ENCODE results near the gene CLEC3B. TPM values are rescaled to one million over a fixed set of nuclear protein-coding genes. Genes with fewer than 3 reads are reported as not detected.

Gene CLEC3B
- total RNA-seq, 1 donor from 2014 or later: 41.7 TPM

DNA sequence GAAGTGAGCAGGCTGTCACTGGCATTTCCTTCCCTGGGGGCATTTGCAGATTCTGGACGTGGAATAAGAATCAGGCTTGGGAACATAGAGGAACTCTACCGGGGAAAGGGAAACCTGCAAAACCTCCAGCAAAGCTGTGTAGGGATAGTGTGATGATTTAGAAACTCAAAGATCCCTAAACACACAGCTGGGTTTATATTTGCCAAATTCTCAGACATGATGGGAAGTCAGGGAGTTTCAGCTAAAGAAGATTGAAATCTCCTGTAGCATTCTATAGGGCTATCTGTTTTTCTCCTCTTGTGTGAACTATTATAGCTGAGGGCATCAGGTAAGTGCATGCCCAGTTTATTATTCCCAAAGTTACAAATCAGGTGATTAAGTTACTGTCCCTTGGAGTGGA is 9.2 kb upstream of the CLEC3B start:
- DNase-seq (ENCODE audit: extremely low spot score in 2 of 2): no peak
- TF ChIP-seq POLR2A (IDR thresholded peaks at IDR 0.05): no peak
- TF ChIP-seq POLR2AphosphoS5 (IDR thresholded peaks at IDR 0.05; ENCODE audit: insufficient read depth in 1 of 2, low read depth in 1 of 2): no peak
- TF ChIP-seq, protein P1, sequence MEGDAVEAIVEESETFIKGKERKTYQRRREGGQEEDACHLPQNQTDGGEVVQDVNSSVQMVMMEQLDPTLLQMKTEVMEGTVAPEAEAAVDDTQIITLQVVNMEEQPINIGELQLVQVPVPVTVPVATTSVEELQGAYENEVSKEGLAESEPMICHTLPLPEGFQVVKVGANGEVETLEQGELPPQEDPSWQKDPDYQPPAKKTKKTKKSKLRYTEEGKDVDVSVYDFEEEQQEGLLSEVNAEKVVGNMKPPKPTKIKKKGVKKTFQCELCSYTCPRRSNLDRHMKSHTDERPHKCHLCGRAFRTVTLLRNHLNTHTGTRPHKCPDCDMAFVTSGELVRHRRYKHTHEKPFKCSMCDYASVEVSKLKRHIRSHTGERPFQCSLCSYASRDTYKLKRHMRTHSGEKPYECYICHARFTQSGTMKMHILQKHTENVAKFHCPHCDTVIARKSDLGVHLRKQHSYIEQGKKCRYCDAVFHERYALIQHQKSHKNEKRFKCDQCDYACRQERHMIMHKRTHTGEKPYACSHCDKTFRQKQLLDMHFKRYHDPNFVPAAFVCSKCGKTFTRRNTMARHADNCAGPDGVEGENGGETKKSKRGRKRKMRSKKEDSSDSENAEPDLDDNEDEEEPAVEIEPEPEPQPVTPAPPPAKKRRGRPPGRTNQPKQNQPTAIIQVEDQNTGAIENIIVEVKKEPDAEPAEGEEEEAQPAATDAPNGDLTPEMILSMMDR (IDR thresholded peaks at IDR 0.05): no peak
- H3K27ac ChIP-seq: peak overlapping the region; percentile 69
- H3K27me3 ChIP-seq: no peaks in the 10 kb centered on the region
- intact Hi-C loops (cut with DNase I): no loop called here
- H3K9me3 ChIP-seq: no peaks in the 10 kb centered on the region
- no peak overlapping the region for H3K4me3 ChIP-seq
- peaks cover 0 to 4% of the 10 kb centered on the region in 2 donors for H3K36me3 ChIP-seq
- peaks cover 72% of the 10 kb centered on the region for H3K4me1 ChIP-seq

DNA sequence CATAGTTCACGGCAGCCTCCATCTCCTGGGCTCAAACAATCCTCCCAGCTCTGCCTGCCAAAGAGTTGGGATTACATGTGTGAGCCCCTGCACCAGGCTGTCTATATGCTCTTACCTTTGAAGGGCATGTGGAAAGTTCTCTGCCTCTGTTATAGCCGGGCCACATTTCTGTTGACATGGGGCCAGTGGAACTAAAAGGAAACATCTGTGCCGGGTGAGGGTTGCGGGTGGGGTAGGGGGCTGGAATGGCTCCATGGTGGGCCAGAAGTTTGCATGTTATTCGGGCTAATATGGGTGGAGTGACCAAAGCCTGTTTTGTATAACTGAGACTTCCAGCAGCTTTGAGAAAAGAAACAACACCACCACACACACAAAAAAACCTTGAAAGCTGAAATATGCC is 8.3 kb upstream of the CLEC3B start:
- Histone ChIP-seq H3K36me3 (peaks cover 0 to 4% of the 10 kb centered on the region in 2 donors), H3K9me3 (no peaks in the 10 kb centered on the region), H3K27ac (peak overlapping the region; percentile 69), H3K27me3 (no peaks in the 10 kb centered on the region), H3K4me1 (peaks cover 64% of the 10 kb centered on the region), H3K4me3 (no peak overlapping the region)
- no peak for DNase-seq (ENCODE audit: extremely low spot score in 2 of 2)
- TF ChIP-seq POLR2AphosphoS5 (IDR thresholded peaks at IDR 0.05; ENCODE audit: insufficient read depth in 1 of 2, low read depth in 1 of 2): no peak
- TF ChIP-seq, protein P1 (IDR thresholded peaks at IDR 0.05): no peak
- TF ChIP-seq POLR2A (IDR thresholded peaks at IDR 0.05): no peak
- intact Hi-C loops (cut with DNase I): no loop called here

DNA sequence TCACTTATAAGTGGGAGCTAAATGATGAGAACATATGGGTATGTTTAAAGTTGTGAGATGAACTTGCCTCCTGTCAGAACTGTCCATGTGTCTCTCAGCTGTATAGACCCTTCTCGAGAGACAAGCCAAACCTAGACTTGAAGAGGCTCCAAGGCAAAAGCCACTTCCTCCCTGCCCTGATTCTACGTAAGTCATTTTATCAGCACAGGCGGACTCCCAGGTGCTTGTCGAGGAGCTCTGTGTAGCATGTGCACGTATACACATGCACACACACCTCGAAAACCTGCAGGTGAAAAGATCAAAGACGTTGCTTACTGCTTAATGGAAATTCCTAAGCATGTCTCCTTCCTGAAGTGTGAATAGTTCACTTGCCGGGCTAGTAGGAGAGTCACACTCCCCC is 5.6 kb upstream of the CLEC3B start:
- Histone ChIP-seq H3K4me3 (no peak overlapping the region), H3K27ac (no peak overlapping the region), H3K36me3 (no peaks in the 10 kb centered on the region), H3K4me1 (peaks cover 62% of the 10 kb centered on the region), H3K27me3 (no peaks in the 10 kb centered on the region), H3K9me3 (no peaks in the 10 kb centered on the region)
- no peak for DNase-seq (ENCODE audit: extremely low spot score in 2 of 2)
- TF ChIP-seq, protein P1 (IDR thresholded peaks at IDR 0.05): no peak
- no peak for TF ChIP-seq POLR2A (IDR thresholded peaks at IDR 0.05)
- TF ChIP-seq POLR2AphosphoS5 (IDR thresholded peaks at IDR 0.05; ENCODE audit: insufficient read depth in 1 of 2, low read depth in 1 of 2): no peak
- intact Hi-C loops (cut with DNase I): no loop called here

DNA sequence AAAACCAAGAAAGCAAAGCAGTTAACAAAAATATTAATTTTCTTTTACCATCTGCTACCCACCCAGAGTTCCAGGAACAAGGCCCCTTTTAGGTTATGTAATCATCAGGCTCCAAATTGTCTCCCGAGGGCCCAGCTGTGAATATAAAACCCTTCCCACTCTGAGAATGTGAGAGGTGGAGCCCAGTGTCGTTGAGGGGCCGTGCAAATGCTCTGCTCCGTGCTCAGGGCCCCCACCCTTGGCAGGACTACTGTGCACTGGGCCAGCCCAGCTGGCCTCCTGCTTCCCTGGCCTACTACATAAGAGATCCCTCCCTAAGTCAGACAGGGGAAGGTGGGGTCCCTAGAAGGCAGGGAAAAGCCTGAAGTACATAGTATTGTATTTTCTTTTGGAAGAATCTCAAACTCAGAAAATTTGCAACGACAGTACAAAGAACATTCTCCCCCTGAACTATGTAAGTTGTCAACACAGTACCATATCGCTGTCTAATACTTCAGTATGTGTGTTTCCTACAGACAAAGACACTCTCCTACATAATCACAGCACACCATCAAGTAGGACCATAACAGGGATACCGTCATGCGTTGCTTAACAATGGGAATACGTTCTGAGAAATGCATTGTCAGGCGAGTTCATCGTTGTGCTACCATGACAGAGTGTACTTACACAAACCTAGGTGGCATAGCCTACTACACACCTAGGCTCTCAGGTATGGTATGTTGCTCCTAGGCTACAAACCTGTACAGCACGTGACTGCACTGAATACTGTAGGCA is 4.4 kb upstream of the CLEC3B start:
- no peaks in the 10 kb centered on the region for H3K27me3 ChIP-seq

More for the DNA sequence above, 4.4 kb upstream of the CLEC3B start:
- no peak for DNase-seq (ENCODE audit: extremely low spot score in 2 of 2)
- Histone ChIP-seq H3K9me3 (no peaks in the 10 kb centered on the region), H3K4me1 (peaks cover 66% of the 10 kb centered on the region), H3K27ac (no peak overlapping the region), H3K36me3 (no peaks in the 10 kb centered on the region), H3K4me3 (no peak overlapping the region)
- no peak for TF ChIP-seq POLR2A (IDR thresholded peaks at IDR 0.05)
- no peak for TF ChIP-seq POLR2AphosphoS5 (IDR thresholded peaks at IDR 0.05; ENCODE audit: insufficient read depth in 1 of 2, low read depth in 1 of 2)
- TF ChIP-seq, protein P1 (IDR thresholded peaks at IDR 0.05): no peak
- intact Hi-C loops (cut with DNase I): no loop called here
